Gastrocnemius medialis (tissue), 4 donors: ENCODE data around the gene SIN3A. TPM values are rescaled to one million over a fixed set of nuclear protein-coding genes. Genes with fewer than 3 reads are reported as not detected.

Experiments used
- ATAC-seq, 2 donors: fragments of 150-250 bp; one replicate each; pipeline ENCODE4 v1.9.1; 2016
- DNase-seq, 2 donors: peaks; one replicate each; pipeline ENCODE4 v3.0.0-alpha.2; 2019
- H3K27ac ChIP-seq, 4 donors: fragments of 200-600 bp; sonication (generic); 1 replicate in 1 of 4; 2 replicates in 3 of 4; pipeline ENCODE4 v1.5.1; 2016 to 2018; ENCODE audit warnings: mild to moderate bottlenecking in 2 of 4, moderate library complexity in 1 of 4
- H3K27me3 ChIP-seq, 3 donors: fragments of 200-600 bp; sonication (generic) in 2 of 3; 1 replicate in 1 of 3; 2 replicates in 2 of 3; pipeline versions ENCODE4 v1.5.1 to v1.6.0; 2016 to 2019; ENCODE audit warnings: mild to moderate bottlenecking in 1 of 3, moderate library complexity in 1 of 3
- H3K36me3 ChIP-seq, 2 donors: fragments of 200-600 bp; sonication (generic) in 1 of 2; one replicate each; pipeline ENCODE4 v1.5.1; 2017 to 2018
- H3K4me1 ChIP-seq, 2 donors: fragments of 200-600 bp; sonication (generic) in 1 of 2; one replicate each; pipeline ENCODE4 v1.5.1; 2016 to 2017; ENCODE audit warnings: mild to moderate bottlenecking in 2 of 2
- H3K4me3 ChIP-seq, 4 donors: fragments of 200-600 bp; sonication (generic) in 3 of 4; 1 replicate in 1 of 4; 2 replicates in 3 of 4; pipeline ENCODE4 v1.5.1; 2016 to 2019; ENCODE audit warnings: mild to moderate bottlenecking in 2 of 4
- H3K9me3 ChIP-seq, 3 donors: fragments of 200-600 bp; sonication (generic) in 2 of 3; 1 replicate in 1 of 3; 2 replicates in 2 of 3; pipeline ENCODE4 v1.5.1; 2016 to 2019
- POLR2A ChIP-seq, 2 donors: fragments of 450-650 bp; IDR thresholded peaks; one replicate each; pipeline ENCODE4 v1.6.1; 2017; ENCODE audit warnings: antibody characterized with exemption in 2 of 2, mild to moderate bottlenecking in 2 of 2, moderate library complexity in 2 of 2
- in situ Hi-C, 4 donors: fragments of 200-750 bp; cut with MboI; loops; one replicate each; pipeline versions ENCODE4 v1.15.0 to v1.8.0; 2017; ENCODE audit warnings: low sequenced_read_pairs in 4 of 4
- intact Hi-C: fragments of 100-400 bp; cut with DNase I; formaldehyde crosslinking; loops from one replicate; pipeline ENCODE4 v1.15.1; 2023; ENCODE audit warnings: low total_unique reads
- total RNA-seq, 4 donors: library from RNA; depleted of rRNA; stranded (reverse); fragments of >200 nt; gene quantifications; one replicate each; pipeline versions ENCODE4 v1.1.0 to v1.2.3, GENCODE V29; 2016
- TF ChIP-seq, protein P1 (sequence below), 5 experiments: fragments of 450-650 bp in 3 of 5; fragments of 200-600 bp in 2 of 5; sonication (generic) in 2 of 5; IDR thresholded peaks in 4 of 5; conservative IDR thresholded peaks in 1 of 5; 1 replicate in 4 of 5; 2 replicates in 1 of 5; pipeline ENCODE4 v1.5.1; 2016 to 2019; ENCODE audit warnings: antibody characterized with exemption in 5 of 5, mild to moderate bottlenecking in 3 of 5, moderate library complexity in 3 of 5

Gene SIN3A
- total RNA-seq, 4 donors from 2014 or later = 16.1 to 25.3 (median 21.0) TPM

DNA sequence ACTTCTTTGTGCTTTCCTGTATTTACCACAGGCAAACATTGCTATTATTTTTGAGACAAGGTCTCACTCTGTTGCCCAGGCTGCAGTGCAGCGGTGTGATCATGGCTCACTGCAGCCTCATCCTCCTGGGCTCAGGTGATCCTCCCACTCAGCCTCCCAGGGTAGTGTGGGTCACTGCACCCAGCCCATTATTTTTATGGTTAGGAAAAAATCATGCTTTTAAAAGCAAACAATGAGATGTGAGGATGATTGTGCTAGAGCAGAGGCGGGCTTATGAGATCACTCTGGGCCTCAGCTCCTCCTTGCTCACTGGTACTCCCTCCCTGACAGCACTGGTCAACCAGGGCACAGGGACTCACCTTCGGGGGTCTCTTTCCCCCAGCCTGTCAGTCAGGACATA, 85.3 kb downstream of the SIN3A start:
- Histone ChIP-seq H3K36me3 (peaks cover 0 to 65% of the 10 kb centered on the region in 2 donors), H3K27me3 (no peaks in the 10 kb centered on the region), H3K4me3 (no peak overlapping the region), H3K27ac (no peak overlapping the region), H3K4me1 (peaks cover 18 to 19% of the 10 kb centered on the region in 2 donors), H3K9me3 (no peaks in the 10 kb centered on the region)
- no peak for ATAC-seq
- intact Hi-C loops (loop anchor here (5.0 kb wide), 1 partner anchor 436 kb away; no protein-coding TSS in a partner anchor), in situ Hi-C loops (loop anchor here in 2 of 4 donors (25.0 kb wide), 1 partner anchor 271 kb away; the partner anchor contains the start of genes IMP3 (in 2 of the 2), SNUPN (in 2 of the 2) and SNX33 (in 2 of the 2))
- TF ChIP-seq POLR2A (IDR thresholded peaks at IDR 0.05) = no peak
- TF ChIP-seq, protein P1, sequence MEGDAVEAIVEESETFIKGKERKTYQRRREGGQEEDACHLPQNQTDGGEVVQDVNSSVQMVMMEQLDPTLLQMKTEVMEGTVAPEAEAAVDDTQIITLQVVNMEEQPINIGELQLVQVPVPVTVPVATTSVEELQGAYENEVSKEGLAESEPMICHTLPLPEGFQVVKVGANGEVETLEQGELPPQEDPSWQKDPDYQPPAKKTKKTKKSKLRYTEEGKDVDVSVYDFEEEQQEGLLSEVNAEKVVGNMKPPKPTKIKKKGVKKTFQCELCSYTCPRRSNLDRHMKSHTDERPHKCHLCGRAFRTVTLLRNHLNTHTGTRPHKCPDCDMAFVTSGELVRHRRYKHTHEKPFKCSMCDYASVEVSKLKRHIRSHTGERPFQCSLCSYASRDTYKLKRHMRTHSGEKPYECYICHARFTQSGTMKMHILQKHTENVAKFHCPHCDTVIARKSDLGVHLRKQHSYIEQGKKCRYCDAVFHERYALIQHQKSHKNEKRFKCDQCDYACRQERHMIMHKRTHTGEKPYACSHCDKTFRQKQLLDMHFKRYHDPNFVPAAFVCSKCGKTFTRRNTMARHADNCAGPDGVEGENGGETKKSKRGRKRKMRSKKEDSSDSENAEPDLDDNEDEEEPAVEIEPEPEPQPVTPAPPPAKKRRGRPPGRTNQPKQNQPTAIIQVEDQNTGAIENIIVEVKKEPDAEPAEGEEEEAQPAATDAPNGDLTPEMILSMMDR (IDR thresholded peaks at IDR 0.05 in 4 of 5, conservative IDR thresholded peaks at IDR 0.05 in 1 of 5) = no peak
- DNase-seq = no peak

DNA sequence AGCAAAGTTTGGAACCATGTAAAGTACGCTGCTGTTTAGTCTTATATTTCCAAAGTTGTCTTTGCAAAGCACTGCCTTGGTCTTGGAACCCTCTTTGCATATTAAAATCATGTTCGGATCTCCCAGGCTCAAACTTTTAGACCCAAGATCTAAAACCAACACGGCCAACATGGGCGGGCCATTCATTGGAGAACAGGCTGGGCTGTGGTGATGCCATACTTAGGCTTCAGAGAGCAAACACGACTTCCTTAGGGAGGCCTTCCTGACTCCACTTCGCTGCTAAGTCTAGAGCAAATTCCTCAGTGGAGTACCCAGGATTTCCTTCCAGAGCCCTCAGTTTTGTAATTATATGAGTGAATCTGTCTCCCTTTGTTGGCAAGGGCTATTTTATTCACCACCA, 86.6 kb downstream of the SIN3A start:
- DNase-seq (no peak), ATAC-seq (no peak)
- H3K9me3 ChIP-seq = no peaks in the 10 kb centered on the region
- in situ Hi-C loops = loop anchor here in 2 of 4 donors (25.0 kb wide), 1 partner anchor 272 kb away; the partner anchor contains the start of genes IMP3 (in 2 of the 2), SNUPN (in 2 of the 2) and SNX33 (in 2 of the 2)
- intact Hi-C loops = loop anchor here (5.0 kb wide), 1 partner anchor 437 kb away; no protein-coding TSS in a partner anchor
- H3K4me1 ChIP-seq = peaks cover 18% of the 10 kb centered on the region in 2 donors
- H3K27ac ChIP-seq = no peak overlapping the region
- peaks cover 0 to 75% of the 10 kb centered on the region in 2 donors for H3K36me3 ChIP-seq
- no peaks in the 10 kb centered on the region for H3K27me3 ChIP-seq
- H3K4me3 ChIP-seq = no peak overlapping the region
- TF ChIP-seq POLR2A (IDR thresholded peaks at IDR 0.05) = no peak
- TF ChIP-seq, protein P1 (IDR thresholded peaks at IDR 0.05 in 4 of 5, conservative IDR thresholded peaks at IDR 0.05 in 1 of 5) = no peak

DNA sequence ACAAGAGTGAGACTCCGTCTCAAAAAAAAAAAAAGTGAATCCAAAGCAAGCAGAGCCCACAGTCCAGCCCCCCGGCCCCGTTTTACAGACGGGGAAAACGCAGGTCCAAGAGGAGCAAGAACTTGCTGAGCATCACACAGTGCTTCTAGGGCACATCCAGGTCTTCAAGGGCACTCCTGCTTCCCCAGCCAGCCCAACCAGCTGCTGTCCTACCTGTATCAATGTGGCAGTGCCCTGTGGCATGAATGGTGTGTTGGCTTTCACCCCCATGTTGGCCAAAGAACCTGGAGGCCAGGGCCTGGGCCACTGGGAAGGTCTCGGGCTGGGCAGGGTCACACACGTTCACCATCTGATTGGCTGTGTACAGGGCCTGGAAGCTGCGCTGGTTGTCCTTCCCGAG, 87.7 kb downstream of the SIN3A start:
- DNase-seq (no peak), ATAC-seq (no peak)
- Histone ChIP-seq H3K9me3 (no peaks in the 10 kb centered on the region), H3K27ac (no peak overlapping the region), H3K4me3 (no peak overlapping the region), H3K4me1 (peaks cover 7 to 8% of the 10 kb centered on the region in 2 donors), H3K36me3 (peaks cover 0 to 86% of the 10 kb centered on the region in 2 donors), H3K27me3 (no peaks in the 10 kb centered on the region)
- in situ Hi-C loops (loop anchor here in 2 of 4 donors (25.0 kb wide), 1 partner anchor 274 kb away; the partner anchor contains the start of genes IMP3 (in 2 of the 2), SNUPN (in 2 of the 2) and SNX33 (in 2 of the 2)), intact Hi-C loops (no loop called here)
- no peak for TF ChIP-seq POLR2A (IDR thresholded peaks at IDR 0.05)
- TF ChIP-seq, protein P1 (IDR thresholded peaks at IDR 0.05 in 4 of 5, conservative IDR thresholded peaks at IDR 0.05 in 1 of 5) = no peak

DNA sequence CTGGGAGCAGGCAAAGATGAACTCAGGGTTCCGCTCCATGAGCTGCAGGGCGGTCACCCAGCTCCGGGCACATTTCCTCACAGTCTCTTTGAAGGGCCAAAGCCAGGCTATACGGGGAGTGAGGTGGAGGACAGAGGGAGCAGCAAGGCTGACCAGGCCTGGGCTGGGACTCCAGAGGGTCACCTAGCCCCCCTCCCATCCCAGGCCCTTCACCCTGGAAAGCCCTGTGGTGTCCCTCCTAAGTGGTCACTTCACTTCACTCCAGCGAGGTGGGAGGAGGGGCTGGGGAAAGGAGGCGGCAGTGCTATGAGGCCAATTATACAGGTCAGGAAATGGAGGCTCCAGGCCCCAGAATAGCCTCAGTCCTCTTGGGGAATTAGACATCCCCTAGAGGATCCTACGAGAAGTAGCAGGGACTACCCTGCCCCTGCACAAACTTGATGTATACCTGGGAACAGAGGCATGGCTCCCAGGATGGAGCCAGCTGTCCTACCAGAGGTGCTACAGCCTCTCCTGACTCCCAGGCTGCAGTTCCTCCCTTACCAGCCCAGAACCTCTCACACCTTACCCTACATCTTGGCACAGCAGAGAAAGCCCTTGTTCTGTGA, 88.7 kb downstream of the SIN3A start:
- ATAC-seq = no peak

More for the DNA sequence above, 88.7 kb downstream of the SIN3A start:
- TF ChIP-seq, protein P1 (IDR thresholded peaks at IDR 0.05 in 4 of 5, conservative IDR thresholded peaks at IDR 0.05 in 1 of 5) = no peak
- TF ChIP-seq POLR2A (IDR thresholded peaks at IDR 0.05) = no peak
- intact Hi-C loops (no loop called here), in situ Hi-C loops (loop anchor here in 2 of 4 donors (25.0 kb wide), 1 partner anchor 275 kb away; the partner anchor contains the start of genes IMP3 (in 2 of the 2), SNUPN (in 2 of the 2) and SNX33 (in 2 of the 2))
- Histone ChIP-seq H3K36me3 (peaks cover 0 to 97% of the 10 kb centered on the region in 2 donors), H3K4me3 (no peak overlapping the region), H3K4me1 (peaks cover 6 to 7% of the 10 kb centered on the region in 2 donors), H3K27me3 (no peaks in the 10 kb centered on the region), H3K27ac (no peak overlapping the region), H3K9me3 (no peaks in the 10 kb centered on the region)
- no peak for DNase-seq
